GM12891 (cell line): Measurements from ENCODE around the gene HS6ST3.

Experiments
- DNase-seq: peaks from one replicate; pipeline ENCODE4 v3.0.0; 2011; ENCODE audit warnings: low spot score; ENCODE audit not compliant: insufficient read length
- FAIRE-seq: peaks from 2 replicates; lab custom pipeline; 2011; peaks lifted over from hg19 to GRCh38; lab: Jason Lieb, UNC
- PAX5 ChIP-seq: IDR thresholded peaks from 2 replicates; pipeline ENCODE4 v1.6.1; 2011; ENCODE audit warnings: low read length, moderate library complexity, mild to moderate bottlenecking; ENCODE audit not compliant: insufficient read depth, severe bottlenecking
- POLR2A ChIP-seq: IDR thresholded peaks from 2 replicates; pipeline ENCODE4 v1.6.1; 2011; ENCODE audit warnings: low read depth, low read length, control low read depth
- POLR2AphosphoS5 ChIP-seq: IDR thresholded peaks from 2 replicates; pipeline ENCODE4 v1.6.1; 2011; ENCODE audit warnings: low read depth, low read length, control low read depth
- POU2F2 ChIP-seq: IDR thresholded peaks from 2 replicates; pipeline ENCODE4 v1.6.1; 2011; ENCODE audit warnings: low read depth, mild to moderate bottlenecking, control low read depth, low read length, moderate library complexity
- SPI1 ChIP-seq: IDR thresholded peaks from 2 replicates; pipeline ENCODE4 v1.6.1; 2011; ENCODE audit warnings: low read depth, low read length, control low read depth
- TAF1 ChIP-seq: IDR thresholded peaks from 2 replicates; pipeline ENCODE4 v1.6.1; 2011; ENCODE audit warnings: low read depth, low read length, control low read depth

HS6ST3 gene

GRCh38 chr13:96810104-96810503 is 720.2 kb downstream of the HS6ST3 start:
- DNase-seq (no peak), FAIRE-seq (no peak)
- TF ChIP-seq SPI1 (no peak), PAX5 (no peak), TAF1 (no peak), POLR2A (no peak), POU2F2 (no peak), POLR2AphosphoS5 (no peak)

- DNase-seq (no peak), FAIRE-seq (no peak)
- TF ChIP-seq TAF1 (no peak), PAX5 (no peak)
These were observed 721.1 kb downstream of the HS6ST3 start for GRCh38 chr13:96811049-96811448.

DNA sequence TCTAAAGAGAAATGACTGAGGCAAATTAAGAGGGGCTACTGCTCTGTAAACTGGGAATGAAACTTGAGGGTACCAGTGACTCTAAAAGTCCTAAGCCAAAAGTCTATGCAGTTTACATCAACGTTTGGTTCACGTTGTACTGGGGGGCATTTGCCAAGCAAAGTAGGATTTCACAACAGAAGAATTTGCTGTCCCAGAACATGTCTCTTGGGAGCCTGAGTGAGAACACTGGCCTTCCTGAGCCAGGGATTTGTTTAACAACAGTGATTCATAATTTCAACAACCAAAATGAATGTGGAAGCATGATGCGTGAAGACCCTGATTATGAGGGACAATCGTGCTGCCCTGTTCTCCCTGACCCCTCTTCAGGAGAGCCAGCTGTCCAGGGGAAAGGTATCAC is 726.4 kb downstream of the HS6ST3 start:
- no peak for FAIRE-seq
- TF ChIP-seq POLR2A: no peak
- DNase-seq: no peak

GRCh38 chr13:96816874-96817273 is 727.0 kb downstream of the HS6ST3 start:
- no peak for FAIRE-seq
- TF ChIP-seq TAF1: no peak
- TF ChIP-seq POU2F2: no peak
- no peak for TF ChIP-seq POLR2AphosphoS5
- no peak for TF ChIP-seq POLR2A
- TF ChIP-seq PAX5: no peak
- no peak for TF ChIP-seq SPI1
- no peak for DNase-seq

DNA sequence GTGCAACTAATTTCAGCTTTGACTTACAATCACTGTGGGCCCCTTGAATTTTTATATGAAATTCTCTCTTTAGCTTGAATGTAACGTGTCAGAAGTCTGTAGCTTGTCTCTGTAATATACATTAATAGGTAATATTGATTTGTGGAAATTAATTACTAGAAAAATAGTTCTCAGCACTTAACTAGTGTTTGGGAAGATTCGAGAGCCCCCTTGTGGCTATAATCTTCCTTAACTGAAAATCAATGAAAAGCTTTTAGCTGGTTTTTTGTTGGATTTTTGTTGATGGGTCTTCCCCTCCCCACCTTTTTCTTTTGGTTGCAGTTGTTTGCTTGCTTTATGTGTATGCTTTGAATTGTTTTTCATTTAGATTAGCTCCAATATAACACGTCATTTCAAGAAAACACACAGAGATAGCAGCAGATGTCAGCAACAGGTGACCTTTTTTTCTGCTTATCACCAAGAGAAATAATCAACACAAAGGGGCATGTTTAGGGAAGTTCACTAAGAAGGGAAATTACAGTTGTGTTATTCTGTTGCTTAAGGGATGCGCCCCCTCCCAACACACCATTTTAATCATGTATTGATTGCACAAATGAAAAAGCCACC is 727.5 kb downstream of the HS6ST3 start:
- no peak for FAIRE-seq

GRCh38 chr13:96819375-96819774 is 729.5 kb downstream of the HS6ST3 start:
- DNase-seq (no peak), FAIRE-seq (no peak)
- TF ChIP-seq POLR2AphosphoS5 (no peak), POLR2A (no peak), PAX5 (no peak), TAF1 (no peak), POU2F2 (no peak), SPI1 (no peak)

More for the DNA sequence above, 727.5 kb downstream of the HS6ST3 start:
- TF ChIP-seq SPI1 (no peak), POLR2A (no peak), POLR2AphosphoS5 (no peak), PAX5 (no peak), POU2F2 (no peak), TAF1 (no peak)
- DNase-seq: no peak

DNA sequence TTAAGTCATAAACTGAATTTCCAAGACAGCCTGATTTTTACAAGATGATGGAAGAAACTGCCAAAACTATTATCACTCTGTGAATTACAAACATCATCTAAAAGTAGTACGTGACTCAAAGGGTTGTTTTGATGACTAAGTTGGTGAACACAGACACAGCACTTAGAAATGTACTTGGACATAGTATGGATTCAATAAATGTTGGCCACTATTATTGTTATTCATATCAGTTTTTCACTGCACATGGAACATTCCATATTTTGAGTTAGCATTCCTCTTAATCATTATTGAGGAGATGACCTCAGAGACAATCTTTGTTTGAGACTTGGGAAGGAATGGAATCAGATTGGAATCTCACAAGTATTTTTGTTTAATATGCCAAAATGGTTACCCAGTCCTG is 731.5 kb downstream of the HS6ST3 start:
- TF ChIP-seq POLR2AphosphoS5 (no peak), TAF1 (no peak), SPI1 (no peak), PAX5 (no peak)

GRCh38 chr13:96821971-96822370 is 732.1 kb downstream of the HS6ST3 start:
- FAIRE-seq (no peak), DNase-seq (no peak)

More for the DNA sequence above, 731.5 kb downstream of the HS6ST3 start:
- no peak for FAIRE-seq
- DNase-seq: no peak

DNA sequence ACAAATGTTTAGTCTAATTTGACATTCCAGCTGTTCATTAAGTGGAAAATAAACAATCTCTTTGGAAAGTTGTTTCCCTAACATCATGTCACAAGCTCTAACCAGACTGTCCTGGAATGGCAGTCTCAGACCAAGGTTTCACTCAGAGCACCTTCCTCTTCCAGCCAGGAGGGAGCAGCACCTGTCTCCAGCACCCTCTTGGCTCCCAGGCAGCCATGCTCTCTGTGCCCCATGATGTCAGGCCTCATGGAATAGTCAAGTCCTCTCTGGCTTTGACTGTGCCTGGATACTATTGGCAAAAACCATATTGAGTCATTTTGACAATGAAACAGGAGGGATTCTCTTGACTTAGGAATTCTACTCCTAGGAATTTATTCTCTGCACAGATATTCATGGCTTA is 733.0 kb downstream of the HS6ST3 start:
- DNase-seq: no peak
- no peak for TF ChIP-seq POLR2A
- TF ChIP-seq PAX5: no peak
- no peak for TF ChIP-seq POU2F2
- TF ChIP-seq TAF1: no peak
- TF ChIP-seq SPI1: no peak
- no peak for FAIRE-seq

More at GRCh38 chr13:96821971-96822370, 732.1 kb downstream of the HS6ST3 start:
- TF ChIP-seq PAX5: no peak

DNA sequence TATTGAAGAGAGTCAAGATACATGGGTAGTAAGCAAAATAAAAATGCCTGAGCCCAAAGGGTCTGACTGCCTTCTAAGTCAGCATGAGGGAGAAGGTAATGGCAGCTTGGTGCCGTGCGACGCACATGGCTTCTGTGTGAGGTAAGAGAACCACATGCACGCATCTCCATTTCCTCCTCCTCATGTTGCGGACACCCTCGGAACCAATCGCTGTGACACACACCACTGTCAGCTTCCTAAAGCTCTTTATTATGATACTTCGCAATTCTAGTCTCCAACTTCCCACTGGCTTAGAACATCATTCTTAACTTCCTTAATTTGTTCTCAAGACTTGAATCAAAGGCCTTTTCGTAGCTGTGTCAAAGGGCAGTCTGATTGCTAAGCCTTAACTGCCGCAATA is 734.2 kb downstream of the HS6ST3 start:
- DNase-seq (no peak), FAIRE-seq (no peak)
- no peak for TF ChIP-seq PAX5
- TF ChIP-seq POLR2A: no peak
- TF ChIP-seq TAF1: no peak
- no peak for TF ChIP-seq POU2F2
- TF ChIP-seq POLR2AphosphoS5: no peak
- no peak for TF ChIP-seq SPI1

DNA sequence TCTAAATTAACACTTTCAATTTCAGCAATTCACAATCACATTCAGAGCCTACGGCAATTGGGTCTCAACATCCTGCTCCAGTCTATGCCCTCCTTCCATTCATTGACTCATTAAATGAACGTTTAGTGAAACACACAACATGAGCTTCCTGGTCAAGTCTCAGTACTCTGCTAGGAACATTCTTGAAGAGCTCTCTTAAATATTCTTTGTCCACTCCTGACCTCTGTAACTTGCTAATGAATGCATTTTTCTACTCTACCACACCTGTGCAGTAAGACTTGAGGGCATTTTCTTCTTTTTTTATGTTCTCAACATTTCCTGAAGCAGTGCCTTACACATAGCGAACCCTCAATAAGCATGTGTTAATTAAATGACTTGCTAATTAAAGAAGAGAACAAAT is 735.7 kb downstream of the HS6ST3 start:
- TF ChIP-seq POLR2A (no peak), PAX5 (no peak), POU2F2 (no peak), SPI1 (no peak), TAF1 (no peak), POLR2AphosphoS5 (no peak)
- no peak for DNase-seq
- no peak for FAIRE-seq
